Activated T-helper 17 cell treated with anti-CD3 and anti-CD28 coated beads, Interleukin-2, amount 50 U/mL, for 72 hours (primary cell): Measurements from ENCODE around the gene TRIM50. TPM values are rescaled to one million over a fixed set of nuclear protein-coding genes. Genes with fewer than 3 reads are reported as not detected.
A peak's percentile ranks its signal among the peaks of the same experiment; 100 is the strongest.
"Not testable (repeated sequence)": the region's sequence is repeated elsewhere in the genome, so short reads cannot be mapped to it uniquely, and the experiment has no call there.

Source experiments
- ATAC-seq: fragments of 150-1000 bp; cut with Tn5 transposase; replicated peaks from 2 replicates; pipeline ENCODE4 v1.10.0; 2021; ENCODE audit warnings: mild to moderate bottlenecking, moderate library complexity
- H3K27ac Mint-ChIP-seq: one replicate; pipeline ENCODE4 v1.8.0; 2022; ENCODE audit warnings: mixed read lengths
- H3K27me3 Mint-ChIP-seq: one replicate; pipeline ENCODE4 v1.8.0; 2022; ENCODE audit warnings: mixed read lengths
- H3K36me3 Mint-ChIP-seq: one replicate; pipeline ENCODE4 v1.8.0; 2022; ENCODE audit warnings: low read depth, mild to moderate bottlenecking, mixed read lengths
- H3K4me1 Mint-ChIP-seq: one replicate; pipeline ENCODE4 v1.8.0; 2022; ENCODE audit warnings: mixed read lengths
- H3K4me3 Mint-ChIP-seq: one replicate; pipeline ENCODE4 v1.8.0; 2022; ENCODE audit warnings: mild to moderate bottlenecking, mixed read lengths
- H3K9me3 Mint-ChIP-seq: one replicate; pipeline ENCODE4 v1.8.0; 2022; ENCODE audit warnings: mixed read lengths
- total RNA-seq, 2 donors: library from RNA; stranded (reverse); gene quantifications; one replicate each; pipeline ENCODE4 v1.2.3, GENCODE V29; 2022

TRIM50 gene
- total RNA-seq, 2 donors from 2014 or later, result not detected

- Mint-ChIP-seq H3K4me3 (no peak overlapping the region), H3K27me3 (no peaks in the 10 kb centered on the region), H3K27ac (no peak overlapping the region), H3K36me3 (no peaks in the 10 kb centered on the region), H3K9me3 (no peaks in the 10 kb centered on the region), H3K4me1 (no peaks in the 10 kb centered on the region)
- ATAC-seq, result no peak
Observed at GRCh38 chr7:73332447-73332846, 4.6 kb upstream of the TRIM50 start.

- no peaks in the 10 kb centered on the region for H3K4me1 Mint-ChIP-seq
- no peaks in the 10 kb centered on the region for H3K9me3 Mint-ChIP-seq
- H3K36me3 Mint-ChIP-seq, result no peaks in the 10 kb centered on the region
- no peaks in the 10 kb centered on the region for H3K27me3 Mint-ChIP-seq
- ATAC-seq, result no peak
- no peak overlapping the region for H3K4me3 Mint-ChIP-seq
- H3K27ac Mint-ChIP-seq, result no peak overlapping the region
Observed at GRCh38 chr7:73330772-73331171, 2.9 kb upstream of the TRIM50 start.

GRCh38 chr7:73329861-73330581, 2.1 kb upstream of the TRIM50 start:
- Mint-ChIP-seq H3K9me3 (no peaks in the 10 kb centered on the region), H3K4me1 (no peaks in the 10 kb centered on the region), H3K27me3 (no peaks in the 10 kb centered on the region), H3K27ac (no peak overlapping the region), H3K36me3 (no peaks in the 10 kb centered on the region), H3K4me3 (no peak overlapping the region)
- no peak for ATAC-seq

- no peak for ATAC-seq
- Mint-ChIP-seq H3K9me3 (no peaks in the 10 kb centered on the region), H3K4me1 (no peaks in the 10 kb centered on the region), H3K36me3 (no peaks in the 10 kb centered on the region), H3K27me3 (no peaks in the 10 kb centered on the region), H3K27ac (no peak overlapping the region), H3K4me3 (no peak overlapping the region)
Observed at GRCh38 chr7:73328696-73329095, 814 bp upstream of the TRIM50 start.

- H3K4me3 Mint-ChIP-seq, H3K27ac Mint-ChIP-seq, H3K27me3 Mint-ChIP-seq, H3K9me3 Mint-ChIP-seq, H3K36me3 Mint-ChIP-seq, H3K4me1 Mint-ChIP-seq, ATAC-seq: not testable (repeated sequence)
Observed at GRCh38 chr7:73327449-73327848, 433 bp downstream of the TRIM50 start.

GRCh38 chr7:73325424-73325823, 2.5 kb downstream of the TRIM50 start:
- not testable (repeated sequence) for H3K27me3 Mint-ChIP-seq, H3K4me3 Mint-ChIP-seq, H3K27ac Mint-ChIP-seq, H3K4me1 Mint-ChIP-seq, H3K36me3 Mint-ChIP-seq, ATAC-seq, H3K9me3 Mint-ChIP-seq

GRCh38 chr7:73324081-73324845, 3.6 kb downstream of the TRIM50 start:
- not testable (repeated sequence) for H3K9me3 Mint-ChIP-seq, H3K36me3 Mint-ChIP-seq, H3K27me3 Mint-ChIP-seq, H3K4me1 Mint-ChIP-seq
- H3K4me3 Mint-ChIP-seq, result peak overlapping the region; percentile 71
- H3K27ac Mint-ChIP-seq, result peak overlapping the region; percentile 83
- peak; percentile 87 for ATAC-seq

GRCh38 chr7:73323434-73324080, 4.3 kb downstream of the TRIM50 start:
- not testable (repeated sequence) for H3K4me1 Mint-ChIP-seq, ATAC-seq, H3K36me3 Mint-ChIP-seq, H3K27me3 Mint-ChIP-seq, H3K9me3 Mint-ChIP-seq
- Mint-ChIP-seq H3K4me3 (peak overlapping the region; percentile 71), H3K27ac (peak overlapping the region; percentile 83)

GRCh38 chr7:73320009-73320408, 7.9 kb downstream of the TRIM50 start:
- not testable (repeated sequence) for H3K9me3 Mint-ChIP-seq, H3K4me1 Mint-ChIP-seq, H3K27ac Mint-ChIP-seq, H3K36me3 Mint-ChIP-seq, H3K27me3 Mint-ChIP-seq, ATAC-seq, H3K4me3 Mint-ChIP-seq

GRCh38 chr7:73319541-73319940, 8.3 kb downstream of the TRIM50 start:
- H3K4me1 Mint-ChIP-seq, H3K27me3 Mint-ChIP-seq, H3K27ac Mint-ChIP-seq, H3K36me3 Mint-ChIP-seq, ATAC-seq, H3K9me3 Mint-ChIP-seq, H3K4me3 Mint-ChIP-seq: not testable (repeated sequence)

GRCh38 chr7:73318656-73319204, 9.2 kb downstream of the TRIM50 start:
- not testable (repeated sequence) for H3K36me3 Mint-ChIP-seq, H3K27ac Mint-ChIP-seq, H3K27me3 Mint-ChIP-seq, H3K4me3 Mint-ChIP-seq, H3K9me3 Mint-ChIP-seq, H3K4me1 Mint-ChIP-seq, ATAC-seq

- Mint-ChIP-seq H3K27me3 (no peaks in the 10 kb centered on the region), H3K4me3 (no peak overlapping the region), H3K36me3 (no peaks in the 10 kb centered on the region), H3K27ac (no peak overlapping the region), H3K4me1 (no peaks in the 10 kb centered on the region), H3K9me3 (no peaks in the 10 kb centered on the region)
- no peak for ATAC-seq
Observed at GRCh38 chr7:73316521-73316920, 11.4 kb downstream of the TRIM50 start.

GRCh38 chr7:73314271-73314670, 13.6 kb downstream of the TRIM50 start:
- Mint-ChIP-seq H3K9me3 (no peaks in the 10 kb centered on the region), H3K27ac (no peak overlapping the region), H3K4me1 (no peaks in the 10 kb centered on the region), H3K4me3 (no peak overlapping the region), H3K36me3 (no peaks in the 10 kb centered on the region), H3K27me3 (no peaks in the 10 kb centered on the region)
- ATAC-seq, result no peak

GRCh38 chr7:73313521-73313906, 14.4 kb downstream of the TRIM50 start:
- Mint-ChIP-seq H3K27ac (no peak overlapping the region), H3K4me3 (no peak overlapping the region), H3K36me3 (peaks cover 4% of the 10 kb centered on the region), H3K27me3 (no peaks in the 10 kb centered on the region), H3K4me1 (no peaks in the 10 kb centered on the region), H3K9me3 (no peaks in the 10 kb centered on the region)
- no peak for ATAC-seq
